ENCODE measurements around the gene PTMA. TPM values are rescaled to one million over a fixed set of nuclear protein-coding genes. Genes with fewer than 3 reads are reported as not detected.
A peak's percentile ranks its signal among the peaks of the same experiment; 100 is the strongest.

PTMA gene
- total and polyA plus RNA-seq, 5 experiments from 2014 or later: 1,008 to 2,224 (median 1,851) TPM

- peaks cover 0 to 2% (median 0%) of the 10 kb centered on the region in 9 donors for H3K9me3 Mint-ChIP-seq
- no peaks in the 10 kb centered on the region for H3K27me3 Mint-ChIP-seq
- peaks cover 6 to 40% (median 16%) of the 10 kb centered on the region in 3 donors for H3K36me3 Mint-ChIP-seq
- H3K4me3 Mint-ChIP-seq: peak overlapping the region in 9 of 10 donors; percentile 16 to 84 (median 59)
- H3K27ac Mint-ChIP-seq: peak overlapping the region; percentile 86 to 97 (median 94)
- H3K4me1 Mint-ChIP-seq: peaks cover 33 to 51% (median 39%) of the 10 kb centered on the region in 4 donors
- ATAC-seq (peak; percentile 41 to 46), DNase-seq (peak; percentile 82 to 95 (median 90))
- POLR2A ChIA-PET: interaction anchor here (0.6 to 7.7 kb wide), 10 partner anchors 7 to 250 kb away, joined by 3 to 124 read pairs (median 8); partner anchors contain the start of gene NCL
Observed at GRCh38 chr2:231713730-231714638, 5.7 kb downstream of the PTMA start.

DNA sequence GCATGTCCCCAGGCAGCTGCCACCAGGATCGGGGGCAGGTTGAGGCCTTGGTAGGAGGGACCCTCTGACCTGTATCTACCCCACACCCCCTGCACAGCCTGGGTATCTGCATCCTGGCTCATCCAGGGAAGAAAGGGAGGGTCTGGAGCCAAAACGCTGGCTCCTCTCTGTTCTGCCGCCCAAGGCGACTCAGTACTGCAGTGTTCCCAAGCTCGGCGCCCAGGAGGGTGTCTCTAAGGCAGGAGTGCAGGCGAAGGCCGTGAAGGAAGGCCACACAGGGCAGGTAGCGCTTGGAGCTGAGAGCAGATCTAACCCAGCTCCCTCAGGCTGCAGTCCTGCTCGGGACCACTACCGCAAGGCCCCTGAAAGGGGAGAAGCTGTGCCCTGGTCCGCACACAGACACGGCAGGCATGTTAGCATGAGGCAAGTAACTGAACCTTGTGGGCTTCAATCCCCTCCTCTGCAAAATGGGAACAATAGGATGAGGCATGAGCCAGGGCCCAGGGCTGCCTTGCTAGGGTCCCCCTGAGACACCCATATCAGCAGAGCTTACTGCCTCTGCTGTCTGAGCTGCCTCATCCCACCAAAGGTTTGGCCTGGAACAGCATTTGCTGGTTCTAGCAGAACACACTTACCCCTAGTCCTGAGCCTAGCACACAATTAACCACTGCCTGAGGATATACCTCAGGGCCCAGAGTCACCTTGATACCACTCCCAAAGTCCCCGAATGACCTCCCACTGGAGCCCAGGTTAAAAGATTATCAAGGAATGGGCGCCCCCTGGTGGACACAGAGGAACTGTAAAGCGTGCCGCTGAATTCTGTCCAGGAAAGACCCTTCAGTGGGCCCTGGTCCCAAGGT is 6.5 kb downstream of the PTMA start:
- H3K9me3 Mint-ChIP-seq: no peaks in the 10 kb centered on the region
- POLR2A ChIA-PET: interaction anchor here (0.7 to 7.7 kb wide), 10 partner anchors 8 to 251 kb away, joined by 3 to 124 read pairs (median 8); partner anchors contain the start of gene NCL
- H3K27ac Mint-ChIP-seq: peak overlapping the region; percentile 31 to 97 (median 87)
- H3K27me3 Mint-ChIP-seq: no peaks in the 10 kb centered on the region
- H3K4me1 Mint-ChIP-seq: peaks cover 33 to 51% (median 39%) of the 10 kb centered on the region in 4 donors
- DNase-seq: peak; percentile 59 to 89 (median 74)
- H3K36me3 Mint-ChIP-seq: peaks cover 6 to 38% (median 16%) of the 10 kb centered on the region in 3 donors
- H3K4me3 Mint-ChIP-seq: peak overlapping the region in 2 of 10 donors; percentile 14 to 62
- ATAC-seq: peak; percentile 9 to 18

GRCh38 chr2:231715499-231715837 is 7.1 kb downstream of the PTMA start:
- Mint-ChIP-seq H3K27ac (peak overlapping the region in 7 of 10 donors; percentile 34 to 97 (median 85)), H3K27me3 (no peaks in the 10 kb centered on the region), H3K4me1 (peaks cover 33 to 51% (median 39%) of the 10 kb centered on the region in 4 donors), H3K36me3 (peaks cover 6 to 35% (median 16%) of the 10 kb centered on the region in 3 donors), H3K4me3 (no peak overlapping the region), H3K9me3 (no peaks in the 10 kb centered on the region)
- DNase-seq: no peak
- no peak for ATAC-seq
- POLR2A ChIA-PET: interaction anchor here (0.7 to 7.7 kb wide), 7 partner anchors 9 to 103 kb away, joined by 3 to 124 read pairs (median 44); no protein-coding TSS in a partner anchor

GRCh38 chr2:231715988-231716616 is 7.8 kb downstream of the PTMA start:
- H3K27ac Mint-ChIP-seq: peak overlapping the region in 4 of 10 donors; percentile 29 to 93 (median 76)
- peak overlapping the region in 1 of 10 donors; percentile 29 for H3K4me3 Mint-ChIP-seq
- no peaks in the 10 kb centered on the region for H3K27me3 Mint-ChIP-seq
- peaks cover 6 to 31% (median 16%) of the 10 kb centered on the region in 3 donors for H3K36me3 Mint-ChIP-seq
- no peak for DNase-seq
- ATAC-seq: no peak
- POLR2A ChIA-PET: interaction anchor here (1.0 to 7.7 kb wide), 6 partner anchors 9 to 102 kb away, joined by 3 to 124 read pairs (median 30); no protein-coding TSS in a partner anchor
- peaks cover 29 to 48% (median 39%) of the 10 kb centered on the region in 4 donors for H3K4me1 Mint-ChIP-seq
- no peaks in the 10 kb centered on the region for H3K9me3 Mint-ChIP-seq

- peaks cover 0 to 25% (median 12%) of the 10 kb centered on the region in 3 donors for H3K36me3 Mint-ChIP-seq
- H3K27me3 Mint-ChIP-seq: no peaks in the 10 kb centered on the region
- H3K4me1 Mint-ChIP-seq: peaks cover 22 to 43% (median 33%) of the 10 kb centered on the region in 4 donors
- no peaks in the 10 kb centered on the region for H3K9me3 Mint-ChIP-seq
- POLR2A ChIA-PET: interaction anchor here (0.7 to 7.7 kb wide), 7 partner anchors 10 to 104 kb away, joined by 3 to 124 read pairs (median 8); no protein-coding TSS in a partner anchor
- no peak overlapping the region for H3K4me3 Mint-ChIP-seq
- ATAC-seq (no peak), DNase-seq (no peak)
- peak overlapping the region in 2 of 10 donors; percentile 23 to 93 for H3K27ac Mint-ChIP-seq
Observed at GRCh38 chr2:231716666-231717280, 8.4 kb downstream of the PTMA start.

DNA sequence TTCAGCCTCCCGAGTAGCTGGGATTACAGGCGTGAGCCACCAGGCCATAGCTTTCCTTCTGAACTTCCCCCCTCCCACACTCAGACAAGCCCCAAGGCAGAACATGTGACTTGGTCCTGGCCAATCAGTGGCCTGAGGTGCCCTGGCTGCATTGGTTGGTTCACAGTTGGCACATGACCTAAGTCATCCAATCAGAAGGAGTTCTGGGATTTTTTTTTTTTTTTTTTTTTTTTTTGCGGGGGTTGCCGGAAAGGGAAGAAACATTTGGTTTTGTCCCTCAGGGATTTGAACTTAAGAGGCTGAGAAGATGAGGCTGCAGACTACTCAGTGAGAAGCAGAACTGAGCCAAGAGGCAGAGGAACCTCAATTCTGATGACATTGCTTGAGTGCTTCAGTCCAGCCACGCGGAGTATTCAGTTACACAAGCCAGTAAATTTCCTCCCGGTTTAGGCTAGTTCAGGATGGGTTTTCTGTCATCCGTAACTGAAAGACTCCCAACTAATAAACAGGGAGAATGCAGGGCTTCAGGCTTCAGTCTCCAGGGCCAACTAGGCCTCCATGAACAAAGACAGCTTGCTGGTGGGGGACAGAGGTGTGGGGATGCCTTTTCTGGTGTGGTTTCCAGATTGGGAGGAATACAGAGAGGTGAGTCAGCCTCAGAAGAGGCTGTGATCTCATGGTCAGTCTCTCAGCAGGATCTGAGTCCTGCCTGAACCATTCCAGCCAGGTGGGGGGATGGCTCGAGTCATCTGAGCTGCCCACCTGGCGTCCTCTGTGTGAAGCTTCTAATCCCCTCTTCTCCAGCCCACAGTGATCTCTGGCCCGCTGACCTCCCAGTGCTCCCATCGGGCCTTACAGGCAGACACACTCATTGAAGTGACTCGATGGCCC is 9.2 kb downstream of the PTMA start:
- no peaks in the 10 kb centered on the region for H3K9me3 Mint-ChIP-seq
- POLR2A ChIA-PET: interaction anchor here (0.7 to 7.7 kb wide), 6 partner anchors 10 to 105 kb away, joined by 3 to 124 read pairs (median 12); no protein-coding TSS in a partner anchor
- no peak for ATAC-seq
- no peaks in the 10 kb centered on the region for H3K27me3 Mint-ChIP-seq
- peaks cover 15 to 35% (median 25%) of the 10 kb centered on the region in 4 donors for H3K4me1 Mint-ChIP-seq
- DNase-seq: no peak
- H3K27ac Mint-ChIP-seq: peak overlapping the region in 2 of 10 donors; percentile 23 to 59
- H3K4me3 Mint-ChIP-seq: peak overlapping the region in 1 of 10 donors; percentile 20
- H3K36me3 Mint-ChIP-seq: peaks cover 0 to 17% (median 5%) of the 10 kb centered on the region in 3 donors

GRCh38 chr2:231718799-231719198 is 10.5 kb downstream of the PTMA start:
- H3K27me3 Mint-ChIP-seq: no peaks in the 10 kb centered on the region
- H3K9me3 Mint-ChIP-seq: no peaks in the 10 kb centered on the region
- ATAC-seq (no peak), DNase-seq (no peak)
- no peak overlapping the region for H3K4me3 Mint-ChIP-seq
- no peak overlapping the region for H3K27ac Mint-ChIP-seq
- H3K36me3 Mint-ChIP-seq: peaks cover 0 to 8% (median 0%) of the 10 kb centered on the region in 3 donors
- H3K4me1 Mint-ChIP-seq: peaks cover 9 to 24% (median 17%) of the 10 kb centered on the region in 4 donors
- POLR2A ChIA-PET: interaction anchor here (1.3 kb wide), 1 partner anchor 41 kb away, joined by 4 read pairs; no protein-coding TSS in a partner anchor

DNA sequence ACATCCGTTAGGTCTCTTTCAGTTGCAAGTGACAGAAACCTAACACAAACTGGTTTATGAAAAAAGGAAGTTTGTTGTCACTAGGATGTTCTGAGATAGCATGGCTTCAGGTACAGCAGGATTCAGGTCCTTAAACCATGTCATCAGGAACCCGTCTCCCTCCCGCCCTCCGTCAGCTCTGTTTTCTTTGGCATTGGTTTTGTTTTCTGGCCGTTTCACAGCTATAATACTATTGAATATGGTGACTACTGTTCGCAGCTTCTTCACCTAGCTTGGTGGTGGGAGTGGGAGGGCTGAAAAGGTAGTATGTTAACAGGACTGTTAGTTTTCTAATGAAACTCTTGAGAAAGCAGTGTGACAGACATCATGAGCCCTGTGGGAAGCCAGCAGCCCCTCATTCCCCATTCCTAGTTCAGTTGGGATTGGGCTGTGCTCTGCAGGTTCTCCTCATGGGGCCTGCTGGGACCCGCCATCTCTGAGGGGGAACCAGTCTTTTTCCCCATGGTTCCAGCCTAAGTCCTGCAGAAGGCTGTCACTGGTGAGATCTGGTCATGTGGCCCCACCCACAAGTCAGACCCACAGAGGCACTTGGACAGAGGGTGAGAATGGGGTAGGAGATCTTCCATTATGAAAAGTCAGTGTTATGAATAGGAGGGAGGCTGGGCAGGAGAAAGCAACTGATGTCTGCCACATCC is 12.1 kb downstream of the PTMA start:
- peaks cover 0 to 3% (median 0%) of the 10 kb centered on the region in 3 donors for H3K36me3 Mint-ChIP-seq
- H3K4me1 Mint-ChIP-seq: peaks cover 0 to 11% (median 7%) of the 10 kb centered on the region in 4 donors
- no peaks in the 10 kb centered on the region for H3K27me3 Mint-ChIP-seq
- DNase-seq: no peak
- no peak for ATAC-seq
- POLR2A ChIA-PET: interaction anchor here (0.6 kb wide), 1 partner anchor 14 kb away, joined by 3 read pairs; no protein-coding TSS in a partner anchor
- H3K27ac Mint-ChIP-seq: peak overlapping the region in 1 of 10 donors; percentile 19
- H3K9me3 Mint-ChIP-seq: no peaks in the 10 kb centered on the region
- no peak overlapping the region for H3K4me3 Mint-ChIP-seq

GRCh38 chr2:231720987-231721966 is 13.0 kb downstream of the PTMA start:
- Mint-ChIP-seq H3K27me3 (no peaks in the 10 kb centered on the region), H3K9me3 (no peaks in the 10 kb centered on the region), H3K27ac (peak overlapping the region in 3 of 10 donors; percentile 11 to 37 (median 27)), H3K36me3 (no peaks in the 10 kb centered on the region), H3K4me1 (peaks cover 0 to 6% (median under 1%) of the 10 kb centered on the region in 4 donors), H3K4me3 (peak overlapping the region in 1 of 10 donors; percentile 51)
- ATAC-seq: no peak
- POLR2A ChIA-PET: interaction anchor here (0.6 kb wide), 1 partner anchor 14 kb away, joined by 3 read pairs; no protein-coding TSS in a partner anchor
- DNase-seq: no peak
